Stimulated activated CD8-positive, alpha-beta memory T cell treated with anti-CD3 and anti-CD28 coated beads, Interleukin-15, amount 100 ng/mL, for 48 hours (primary cell): ENCODE measurements around the gene TM4SF18.
"Not testable (repeated sequence)": the region's sequence is repeated elsewhere in the genome, so short reads cannot be mapped to it uniquely, and the experiment has no call there.

Experiments used
- DNase-seq, 2 donors: peaks; one replicate each; pipeline ENCODE4 v3.0.0-alpha.2; 2020; ENCODE audit warnings: low read depth in 2 of 2

The TM4SF18 gene

GRCh38 chr3:149333176-149333859 is at the start of gene TM4SF18:
TM4SF18 (minus strand) TSS chr3:149333636; CDS start chr3:149333382, 254 bp downstream.
- DNase-seq, result no peak

GRCh38 chr3:149382518-149382917 is 49.1 kb upstream of the TM4SF18 start:
- no peak for DNase-seq

GRCh38 chr3:149382101-149382467 is 48.6 kb upstream of the TM4SF18 start:
- DNase-seq, result no peak

GRCh38 chr3:149381173-149382100 is 48.0 kb upstream of the TM4SF18 start:
- DNase-seq, result no peak

GRCh38 chr3:149380220-149380619 is 46.8 kb upstream of the TM4SF18 start:
- not testable (repeated sequence) for DNase-seq

GRCh38 chr3:149378478-149379309 is 45.3 kb upstream of the TM4SF18 start:
- DNase-seq, result no peak

GRCh38 chr3:149377408-149378364 is 44.2 kb upstream of the TM4SF18 start, which contains the start of gene TM4SF1:
TM4SF1 (minus strand) TSS chr3:149377649; CDS start chr3:149377547, 102 bp downstream.
- no peak for DNase-seq

- DNase-seq, result no peak
These were observed 43.4 kb upstream of the TM4SF18 start for GRCh38 chr3:149376718-149377407.

GRCh38 chr3:149375501-149376196 is 42.2 kb upstream of the TM4SF18 start:
- no peak for DNase-seq

GRCh38 chr3:149374793-149375500 is 41.5 kb upstream of the TM4SF18 start:
- DNase-seq, result no peak

- DNase-seq, result no peak
These were observed 41.0 kb upstream of the TM4SF18 start for GRCh38 chr3:149374391-149374790.

- DNase-seq, result no peak
These were observed 40.0 kb upstream of the TM4SF18 start for GRCh38 chr3:149373235-149374125.

- no peak for DNase-seq
These were observed 38.3 kb upstream of the TM4SF18 start for GRCh38 chr3:149371723-149372114.

- DNase-seq, result no peak
These were observed 37.7 kb upstream of the TM4SF18 start for GRCh38 chr3:149371001-149371722.

GRCh38 chr3:149369991-149370866 is 36.8 kb upstream of the TM4SF18 start:
- no peak for DNase-seq
